ENCODE results near the gene THTPA.
A peak's percentile ranks its signal among the peaks of the same experiment; 100 is the strongest.

Gene THTPA

GRCh38 chr14:23551266-23552028 lies 4.6 kb upstream of the THTPA start, which contains the start of gene ZFHX2:
ZFHX2 (minus strand) TSS chr14:23551765; CDS start chr14:23535325, 16,440 bp downstream.
- DNase-seq = peak; percentile 84

- no peak for DNase-seq
Measured at GRCh38 chr14:23555533-23555881, 564 bp upstream of the THTPA start.

GRCh38 chr14:23556700-23557440 lies 799 bp downstream of the THTPA start:
- no peak for DNase-seq

- no peak for DNase-seq
Measured at GRCh38 chr14:23557521-23557920, 1.4 kb downstream of the THTPA start.

- DNase-seq = no peak
Measured at GRCh38 chr14:23557946-23558345, 1.9 kb downstream of the THTPA start.

- no peak for DNase-seq
Measured at GRCh38 chr14:23558346-23559009, 2.4 kb downstream of the THTPA start.

GRCh38 chr14:23559010-23559925 lies 3.2 kb downstream of the THTPA start:
- DNase-seq = peak; percentile 80

GRCh38 chr14:23559926-23560520 lies 4.0 kb downstream of the THTPA start:
- DNase-seq = no peak

GRCh38 chr14:23561259-23561658 lies 5.2 kb downstream of the THTPA start:
- no peak for DNase-seq

GRCh38 chr14:23561873-23562821 lies 6.1 kb downstream of the THTPA start:
- DNase-seq = no peak

GRCh38 chr14:23562822-23563472 lies 6.9 kb downstream of the THTPA start:
- DNase-seq = peak; percentile 72

- no peak for DNase-seq
Measured at GRCh38 chr14:23563473-23564180, 7.6 kb downstream of the THTPA start.

- no peak for DNase-seq
Measured at GRCh38 chr14:23564181-23564812, 8.2 kb downstream of the THTPA start.

GRCh38 chr14:23564876-23565275 lies 8.8 kb downstream of the THTPA start:
- DNase-seq = no peak

- no peak for DNase-seq
Measured at GRCh38 chr14:23565626-23566025, 9.6 kb downstream of the THTPA start.

GRCh38 chr14:23566112-23566777 lies 10.2 kb downstream of the THTPA start:
- no peak for DNase-seq

GRCh38 chr14:23566778-23567185 lies 10.7 kb downstream of the THTPA start:
- DNase-seq = no peak

GRCh38 chr14:23567186-23568020 lies 11.3 kb downstream of the THTPA start, which contains the start of gene AP1G2:
AP1G2 (minus strand) TSS chr14:23567791; CDS start chr14:23567314, 477 bp downstream.
- peak; percentile 96 for DNase-seq

All from CD4-positive, alpha-beta T cell treated with Interleukin-17A for 4 hours (primary cell).